Dedifferentiated amniotic fluid mesenchymal stem cell (primary cell): ENCODE results near the gene NAB2.
"Not testable (repeated sequence)": the region's sequence is repeated elsewhere in the genome, so short reads cannot be mapped to it uniquely, and the experiment has no call there.

Experiments used
- DNase-seq: peaks from one replicate; pipeline ENCODE4 v3.0.0-alpha.2; 2016; ENCODE audit errors: extremely low spot score

NAB2 gene

GRCh38 chr12:57088354-57089270 lies at the start of gene NAB2:
NAB2 (plus strand) TSS chr12:57089114; CDS start chr12:57089272, 158 bp downstream.
- peak; percentile 93 for DNase-seq

GRCh38 chr12:57040211-57040610 lies 48.7 kb upstream of the NAB2 start:
- no peak for DNase-seq

GRCh38 chr12:57040750-57041149 lies 48.2 kb upstream of the NAB2 start:
- DNase-seq: no peak

GRCh38 chr12:57042695-57043094 lies 46.2 kb upstream of the NAB2 start:
- DNase-seq: no peak

GRCh38 chr12:57044468-57044867 lies 44.4 kb upstream of the NAB2 start:
- no peak for DNase-seq

- no peak for DNase-seq
These were observed 44.0 kb upstream of the NAB2 start for GRCh38 chr12:57044889-57045288.

- DNase-seq: no peak
These were observed 42.7 kb upstream of the NAB2 start for GRCh38 chr12:57046086-57046791.

GRCh38 chr12:57046947-57047890 lies 41.7 kb upstream of the NAB2 start:
- no peak for DNase-seq

- DNase-seq: no peak
These were observed 40.9 kb upstream of the NAB2 start for GRCh38 chr12:57047981-57048380.

- no peak for DNase-seq
These were observed 40.3 kb upstream of the NAB2 start for GRCh38 chr12:57048423-57049118.

- DNase-seq: no peak
These were observed 39.8 kb upstream of the NAB2 start for GRCh38 chr12:57049119-57049446.

- DNase-seq: no peak
These were observed 39.0 kb upstream of the NAB2 start, which contains the start of gene MYO1A for GRCh38 chr12:57049890-57050289. MYO1A (minus strand) TSS chr12:57050129; CDS start chr12:57048323, 1,806 bp downstream.

- DNase-seq: no peak
These were observed 37.9 kb upstream of the NAB2 start for GRCh38 chr12:57051011-57051410.

- not testable (repeated sequence) for DNase-seq
These were observed 35.8 kb upstream of the NAB2 start for GRCh38 chr12:57053146-57053545.

GRCh38 chr12:57053901-57054300 lies 35.0 kb upstream of the NAB2 start:
- not testable (repeated sequence) for DNase-seq

GRCh38 chr12:57055824-57056223 lies 33.1 kb upstream of the NAB2 start:
- DNase-seq: no peak

- no peak for DNase-seq
These were observed 31.7 kb upstream of the NAB2 start for GRCh38 chr12:57057067-57057751.

GRCh38 chr12:57058454-57058853 lies 30.5 kb upstream of the NAB2 start:
- DNase-seq: no peak

- no peak for DNase-seq
These were observed 24.8 kb upstream of the NAB2 start for GRCh38 chr12:57063991-57064685.

- no peak for DNase-seq
These were observed 22.7 kb upstream of the NAB2 start for GRCh38 chr12:57066245-57066644.
